Measurements from ENCODE around the gene ZBED1.
"Not testable (repeated sequence)": the region's sequence is repeated elsewhere in the genome, so short reads cannot be mapped to it uniquely, and the experiment has no call there.

Gene ZBED1

DNA sequence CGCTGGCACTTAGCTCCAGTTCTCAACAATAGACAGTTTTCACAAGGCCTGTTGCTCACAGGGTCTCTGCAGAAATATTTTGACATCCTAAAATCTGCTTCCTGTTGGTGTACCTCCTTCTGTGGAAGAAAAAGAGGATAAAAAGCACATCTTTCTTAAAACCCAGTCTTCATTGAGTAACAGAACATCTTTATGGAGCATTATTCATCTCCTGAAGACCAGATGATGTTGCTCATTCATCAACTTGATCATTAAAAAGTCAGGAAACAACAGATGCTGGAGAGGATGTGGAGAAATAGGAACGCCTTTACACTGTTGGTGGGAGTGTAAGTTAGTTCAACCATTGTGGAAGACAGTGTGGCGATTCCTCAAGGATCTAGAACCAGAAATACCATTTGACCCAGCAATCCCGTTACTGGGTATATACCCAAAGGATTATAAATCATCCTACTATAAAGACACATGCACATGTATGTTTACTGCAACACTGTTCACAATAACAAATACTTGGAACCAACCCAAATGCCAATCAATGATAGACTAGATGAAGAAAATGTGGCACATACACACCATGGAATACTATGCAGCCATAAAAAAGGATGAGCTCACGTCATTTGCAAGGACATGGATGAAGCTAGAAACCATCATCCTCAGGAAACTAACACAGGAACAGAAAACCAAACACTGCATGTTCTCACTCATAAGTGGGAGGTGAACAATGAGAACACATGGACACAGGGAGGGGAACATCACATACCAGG lies 33.7 kb upstream of the ZBED1 start:
- DNase-seq (ENCODE audit: low spot score); H3K36me3 Mint-ChIP-seq (ENCODE audit: low read depth); H3K27ac Mint-ChIP-seq; H3K4me1 Mint-ChIP-seq (ENCODE audit: low read depth); H3K27me3 Mint-ChIP-seq (ENCODE audit: low read depth); H3K4me3 Mint-ChIP-seq; H3K9me3 Mint-ChIP-seq: not testable (repeated sequence)

- no peaks in the 10 kb centered on the region for H3K36me3 Mint-ChIP-seq (ENCODE audit: low read depth)
- no peak overlapping the region for H3K27ac Mint-ChIP-seq
- no peaks in the 10 kb centered on the region for H3K9me3 Mint-ChIP-seq
- no peaks in the 10 kb centered on the region for H3K4me1 Mint-ChIP-seq (ENCODE audit: low read depth)
- H3K27me3 Mint-ChIP-seq (ENCODE audit: low read depth), result no peaks in the 10 kb centered on the region
- no peak overlapping the region for H3K4me3 Mint-ChIP-seq
- DNase-seq (ENCODE audit: low spot score), result no peak
These were observed 32.6 kb upstream of the ZBED1 start for GRCh38 chrX:2533424-2533823.

GRCh38 chrX:2526390-2526789 lies 25.6 kb upstream of the ZBED1 start:
- H3K27me3 Mint-ChIP-seq (ENCODE audit: low read depth), result no peaks in the 10 kb centered on the region
- no peak overlapping the region for H3K4me3 Mint-ChIP-seq
- no peaks in the 10 kb centered on the region for H3K9me3 Mint-ChIP-seq
- no peak for DNase-seq (ENCODE audit: low spot score)
- H3K36me3 Mint-ChIP-seq (ENCODE audit: low read depth), result no peaks in the 10 kb centered on the region
- no peaks in the 10 kb centered on the region for H3K4me1 Mint-ChIP-seq (ENCODE audit: low read depth)
- no peak overlapping the region for H3K27ac Mint-ChIP-seq

GRCh38 chrX:2523911-2524310 lies 23.1 kb upstream of the ZBED1 start:
- H3K4me3 Mint-ChIP-seq, result no peak overlapping the region
- H3K36me3 Mint-ChIP-seq (ENCODE audit: low read depth), result no peaks in the 10 kb centered on the region
- H3K27me3 Mint-ChIP-seq (ENCODE audit: low read depth), result no peaks in the 10 kb centered on the region

GRCh38 chrX:2521927-2522386 lies 21.2 kb upstream of the ZBED1 start:
- DNase-seq (ENCODE audit: low spot score), result no peak
- no peaks in the 10 kb centered on the region for H3K27me3 Mint-ChIP-seq (ENCODE audit: low read depth)
- no peaks in the 10 kb centered on the region for H3K9me3 Mint-ChIP-seq
- no peaks in the 10 kb centered on the region for H3K36me3 Mint-ChIP-seq (ENCODE audit: low read depth)
- no peak overlapping the region for H3K27ac Mint-ChIP-seq
- no peak overlapping the region for H3K4me3 Mint-ChIP-seq
- H3K4me1 Mint-ChIP-seq (ENCODE audit: low read depth), result peaks cover 2% of the 10 kb centered on the region

More at GRCh38 chrX:2523911-2524310, 23.1 kb upstream of the ZBED1 start:
- Mint-ChIP-seq H3K4me1 (ENCODE audit: low read depth) (no peaks in the 10 kb centered on the region), H3K27ac (no peak overlapping the region), H3K9me3 (no peaks in the 10 kb centered on the region)
- no peak for DNase-seq (ENCODE audit: low spot score)

- H3K9me3 Mint-ChIP-seq, result no peaks in the 10 kb centered on the region
These were observed 20.5 kb upstream of the ZBED1 start for GRCh38 chrX:2521092-2521926.

GRCh38 chrX:2520539-2520938 lies 19.8 kb upstream of the ZBED1 start:
- Mint-ChIP-seq H3K27ac (no peak overlapping the region), H3K27me3 (ENCODE audit: low read depth) (no peaks in the 10 kb centered on the region), H3K4me1 (ENCODE audit: low read depth) (peaks cover 2% of the 10 kb centered on the region), H3K4me3 (no peak overlapping the region), H3K9me3 (no peaks in the 10 kb centered on the region), H3K36me3 (ENCODE audit: low read depth) (no peaks in the 10 kb centered on the region)
- DNase-seq (ENCODE audit: low spot score), result no peak

More at GRCh38 chrX:2521092-2521926, 20.5 kb upstream of the ZBED1 start:
- Mint-ChIP-seq H3K27ac (no peak overlapping the region), H3K36me3 (ENCODE audit: low read depth) (no peaks in the 10 kb centered on the region), H3K27me3 (ENCODE audit: low read depth) (no peaks in the 10 kb centered on the region), H3K4me1 (ENCODE audit: low read depth) (peaks cover 2% of the 10 kb centered on the region), H3K4me3 (no peak overlapping the region)
- DNase-seq (ENCODE audit: low spot score), result no peak

DNA sequence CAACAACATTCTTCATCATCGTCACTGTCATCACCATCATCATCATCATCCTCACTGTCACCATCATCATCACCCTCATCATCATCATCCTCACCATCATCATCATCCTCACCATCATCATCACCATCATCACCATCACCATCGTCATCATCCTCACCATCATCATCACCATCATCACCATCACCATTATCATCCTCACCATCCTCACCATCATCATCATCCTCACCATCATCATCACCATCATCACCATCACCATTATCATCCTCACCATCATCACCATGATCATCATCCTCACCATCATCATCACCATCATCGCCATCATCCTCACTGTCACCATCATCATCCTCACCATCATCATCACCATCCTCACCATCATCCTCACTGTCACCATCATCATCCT lies 18.9 kb upstream of the ZBED1 start:
- H3K9me3 Mint-ChIP-seq; H3K4me1 Mint-ChIP-seq (ENCODE audit: low read depth); H3K27me3 Mint-ChIP-seq (ENCODE audit: low read depth); H3K4me3 Mint-ChIP-seq; H3K36me3 Mint-ChIP-seq (ENCODE audit: low read depth); H3K27ac Mint-ChIP-seq; DNase-seq (ENCODE audit: low spot score): not testable (repeated sequence)

DNA sequence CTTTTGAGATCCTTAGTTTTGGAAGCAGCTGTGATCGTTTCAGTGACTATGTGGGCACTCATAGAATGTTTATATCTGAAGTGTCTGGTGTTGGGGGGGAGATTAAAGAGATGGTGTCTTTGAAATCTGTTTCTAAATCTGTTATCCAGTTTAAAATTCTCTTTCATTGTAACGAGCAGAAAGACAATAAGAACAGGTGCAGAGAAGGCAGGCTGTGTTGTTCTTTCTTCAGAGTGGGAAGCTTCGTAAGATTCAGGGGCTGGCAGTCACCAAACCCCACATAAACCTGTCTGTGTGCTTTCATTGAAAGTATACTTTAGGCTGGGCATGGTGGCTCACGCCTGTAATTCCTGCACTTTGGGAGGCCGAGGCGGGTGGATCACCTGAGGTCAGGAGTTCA lies 16.3 kb upstream of the ZBED1 start:
- Mint-ChIP-seq H3K4me1 (ENCODE audit: low read depth) (peaks cover 2% of the 10 kb centered on the region), H3K4me3 (no peak overlapping the region), H3K36me3 (ENCODE audit: low read depth) (no peaks in the 10 kb centered on the region), H3K27ac (no peak overlapping the region), H3K27me3 (ENCODE audit: low read depth) (no peaks in the 10 kb centered on the region), H3K9me3 (no peaks in the 10 kb centered on the region)
- DNase-seq (ENCODE audit: low spot score), result no peak

DNA sequence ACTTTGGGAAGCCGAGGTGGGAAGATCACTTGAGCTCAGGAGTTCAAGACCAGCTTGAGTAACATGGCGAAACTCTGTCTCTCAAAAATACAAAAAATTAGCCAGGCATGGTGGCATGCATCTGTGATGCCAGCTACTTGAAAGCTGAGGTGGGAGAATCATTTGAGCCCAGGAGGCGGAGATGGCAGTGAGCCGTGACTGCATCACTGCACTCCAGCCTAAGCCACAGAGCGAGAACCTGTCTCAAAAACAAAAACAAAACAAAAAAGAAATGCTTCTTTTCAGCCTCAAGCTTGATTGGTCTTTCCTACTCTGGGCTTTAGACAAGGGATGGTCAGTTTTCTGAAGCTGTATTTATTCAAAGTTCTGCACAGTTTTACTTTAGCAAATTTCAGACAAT lies 15.8 kb upstream of the ZBED1 start:
- Mint-ChIP-seq H3K27me3 (ENCODE audit: low read depth) (no peaks in the 10 kb centered on the region), H3K36me3 (ENCODE audit: low read depth) (no peaks in the 10 kb centered on the region), H3K4me3 (no peak overlapping the region), H3K9me3 (no peaks in the 10 kb centered on the region), H3K4me1 (ENCODE audit: low read depth) (peaks cover 2% of the 10 kb centered on the region), H3K27ac (no peak overlapping the region)
- no peak for DNase-seq (ENCODE audit: low spot score)

GRCh38 chrX:2514131-2514530 lies 13.4 kb upstream of the ZBED1 start:
- DNase-seq (ENCODE audit: low spot score), result no peak
- no peak overlapping the region for H3K4me3 Mint-ChIP-seq
- H3K36me3 Mint-ChIP-seq (ENCODE audit: low read depth), result no peaks in the 10 kb centered on the region
- H3K27ac Mint-ChIP-seq, result no peak overlapping the region
- no peaks in the 10 kb centered on the region for H3K27me3 Mint-ChIP-seq (ENCODE audit: low read depth)
- H3K4me1 Mint-ChIP-seq (ENCODE audit: low read depth), result peaks cover 2% of the 10 kb centered on the region
- no peaks in the 10 kb centered on the region for H3K9me3 Mint-ChIP-seq

DNA sequence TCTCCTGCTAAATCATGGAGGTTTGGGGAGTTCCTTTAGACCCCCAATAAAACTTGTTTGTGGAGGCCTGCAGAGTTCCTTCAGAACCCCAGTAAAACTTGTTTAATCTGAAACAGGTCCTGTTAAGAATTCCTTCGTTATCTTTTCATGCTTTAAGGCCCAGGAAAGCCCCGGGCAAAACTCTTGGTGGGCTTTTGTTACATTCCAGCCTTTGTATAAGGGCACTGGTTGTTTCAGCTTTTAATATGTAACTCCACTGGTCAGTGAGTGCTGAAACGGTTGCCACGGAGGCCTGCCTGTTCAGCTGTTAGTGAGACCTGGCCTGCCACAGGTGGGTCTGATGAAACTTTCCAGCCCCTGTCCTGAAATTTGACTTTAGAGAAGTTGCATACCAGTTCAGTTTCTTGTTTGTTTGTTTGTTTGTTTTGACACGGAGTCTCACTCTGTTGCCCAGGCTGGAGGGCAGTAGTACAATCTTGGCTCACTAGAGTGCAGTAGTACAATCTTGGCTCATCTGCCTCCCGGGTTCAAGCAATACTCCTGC lies 12.4 kb upstream of the ZBED1 start:
- DNase-seq (ENCODE audit: low spot score), result no peak
- no peaks in the 10 kb centered on the region for H3K9me3 Mint-ChIP-seq

GRCh38 chrX:2512501-2512900 lies 11.7 kb upstream of the ZBED1 start:
- Mint-ChIP-seq H3K4me1 (ENCODE audit: low read depth) (peaks cover 2% of the 10 kb centered on the region), H3K4me3 (no peak overlapping the region), H3K36me3 (ENCODE audit: low read depth) (no peaks in the 10 kb centered on the region), H3K9me3 (no peaks in the 10 kb centered on the region), H3K27me3 (ENCODE audit: low read depth) (peaks cover 3% of the 10 kb centered on the region), H3K27ac (no peak overlapping the region)
- DNase-seq (ENCODE audit: low spot score), result no peak

More for the DNA sequence above, 12.4 kb upstream of the ZBED1 start:
- peaks cover 3% of the 10 kb centered on the region for H3K27me3 Mint-ChIP-seq (ENCODE audit: low read depth)
- no peaks in the 10 kb centered on the region for H3K36me3 Mint-ChIP-seq (ENCODE audit: low read depth)
- no peak overlapping the region for H3K27ac Mint-ChIP-seq
- no peak overlapping the region for H3K4me3 Mint-ChIP-seq
- H3K4me1 Mint-ChIP-seq (ENCODE audit: low read depth), result peaks cover 4% of the 10 kb centered on the region

DNA sequence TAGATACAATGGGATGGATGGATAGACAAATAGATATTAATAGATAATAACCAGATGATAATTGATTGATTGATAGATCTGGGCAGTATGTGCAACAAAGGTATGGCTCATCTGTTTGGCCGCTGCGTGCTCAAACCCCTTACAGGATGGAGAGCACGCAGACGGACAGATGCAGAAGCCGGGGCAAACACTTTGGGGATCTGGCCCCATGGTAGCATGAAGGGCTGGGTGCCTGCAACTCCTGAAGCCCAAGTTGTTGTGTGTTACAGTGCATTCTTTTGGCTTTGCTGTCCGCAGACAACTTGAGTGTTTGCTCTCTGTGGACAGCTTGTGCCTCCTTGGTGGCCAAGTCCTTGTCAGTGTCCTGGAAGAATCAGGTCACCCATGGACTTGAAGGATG lies 10.6 kb upstream of the ZBED1 start:
- Mint-ChIP-seq H3K4me3 (no peak overlapping the region), H3K27ac (no peak overlapping the region), H3K27me3 (ENCODE audit: low read depth) (peaks cover 3% of the 10 kb centered on the region), H3K36me3 (ENCODE audit: low read depth) (no peaks in the 10 kb centered on the region), H3K9me3 (no peaks in the 10 kb centered on the region), H3K4me1 (ENCODE audit: low read depth) (peaks cover 2% of the 10 kb centered on the region)
- DNase-seq (ENCODE audit: low spot score), result no peak
